HCT116 (cell line): Measurements from ENCODE around the gene SLC27A3. TPM values are rescaled to one million over a fixed set of nuclear protein-coding genes. Genes with fewer than 3 reads are reported as not detected.

ENCODE experiments used
- ATAC-seq: fragments of 200-7000 bp; cut with Tn5 transposase; 2 replicates; pipeline ENCODE4 v1.9.1; 2020; ENCODE audit warnings: mild to moderate bottlenecking, moderate library complexity
- BruUV-seq: library from RNA; stranded (reverse); fragments of 400-500 nt; replicated peaks from 2 replicates; lab custom pipeline; 2021; lab: Mats Ljungman, UMichigan
- CTCF ChIA-PET: fragments of 300-600 bp; sonication (Branson Sonifier 250); formaldehyde crosslinking; loops from one replicate; lab custom pipeline; 2021; ENCODE audit warnings: antibody characterized with exemption; lab: Charles Lee
- POLR2A ChIA-PET: fragments of 300-600, 350-600 bp; sonication (Branson Sonifier 250); formaldehyde crosslinking; loops from one replicate; lab custom pipeline; 2021; ENCODE audit warnings: antibody characterized with exemption; lab: Charles Lee
- RAD21 ChIA-PET, 2 experiments: fragments of 300-600 bp; sonication (Branson Sonifier 250); formaldehyde crosslinking; loops; one replicate each; lab custom pipeline; 2023; ENCODE audit warnings: low total read pairs in 2 of 2; ENCODE audit not compliant: uncharacterized antibody in 2 of 2, unreplicated experiment in 2 of 2, low non-redundant PET in 1 of 2; lab: Charles Lee
- DNase-seq: peaks from one replicate; pipeline ENCODE4 v3.0.0-alpha.2; 2010; ENCODE audit warnings: low read depth, low spot score
- H2AFZ ChIP-seq: fragments of 200-600 bp; shearing (Covaris generic), sonication (generic); 2 replicates; pipeline ENCODE4 v1.6.1; 2017; ENCODE audit warnings: low read depth, mixed run types, mixed read lengths, antibody characterized with exemption, low read length; ENCODE audit not compliant: poor library complexity, severe bottlenecking
- H3K27ac ChIP-seq: 2 replicates; pipeline ENCODE4 v1.5.1; 2012; ENCODE audit warnings: low read depth, low read length
- H3K27me3 ChIP-seq: fragments of 200-600 bp; sonication (generic); 2 replicates; pipeline ENCODE4 v1.6.1; 2016; ENCODE audit warnings: mixed run types, low read length, mixed read lengths; ENCODE audit not compliant: insufficient read depth
- H3K36me3 ChIP-seq, 2 experiments: fragments of 200-500 bp in 1 of 2; fragments of 200-600 bp in 1 of 2; sonication (Bioruptor generic) in 1 of 2; sonication (generic) in 1 of 2; 2 replicates each; pipeline versions ENCODE4 v1.5.1 to v1.6.1; 2014 to 2016; ENCODE audit warnings: low read length in 2 of 2, inconsistent platforms in 1 of 2, mixed read lengths in 1 of 2, mixed run types in 1 of 2; ENCODE audit not compliant: insufficient read depth in 2 of 2, control insufficient read depth in 1 of 2
- H3K4me1 ChIP-seq, 2 experiments: fragments of 200-600 bp in 1 of 2; sonication (generic) in 1 of 2; 2 replicates each; pipeline versions ENCODE4 v1.5.1 to v1.6.1; 2012 to 2017; ENCODE audit warnings: low read length in 2 of 2, inconsistent platforms in 1 of 2, mild to moderate bottlenecking in 1 of 2, mixed read lengths in 1 of 2, mixed run types in 1 of 2, moderate library complexity in 1 of 2; ENCODE audit not compliant: insufficient read depth in 2 of 2, control insufficient read depth in 1 of 2
- H3K4me2 ChIP-seq: fragments of 200-600 bp; sonication (generic); 2 replicates; pipeline ENCODE4 v1.6.1; 2017; ENCODE audit warnings: mixed run types, low read length, mixed read lengths
- H3K4me3 ChIP-seq, 2 experiments: fragments of 200-600 bp in 1 of 2; sonication (generic) in 1 of 2; replicated peaks in 1 of 2; 2 replicates each; pipeline ENCODE4 v1.5.1; 2011 to 2016; ENCODE audit warnings: low read length in 2 of 2, control low read depth in 1 of 2, low read depth in 1 of 2, mild to moderate bottlenecking in 1 of 2, mixed read lengths in 1 of 2, mixed run types in 1 of 2
- H3K79me2 ChIP-seq: fragments of 200-600 bp; sonication (generic); 2 replicates; pipeline ENCODE4 v1.6.1; 2017; ENCODE audit warnings: mild to moderate bottlenecking, mixed run types, low read length, moderate library complexity, mixed read lengths; ENCODE audit not compliant: insufficient read depth
- H3K9ac ChIP-seq: fragments of 200-600 bp; sonication (generic); 2 replicates; pipeline ENCODE4 v1.6.1; 2016; ENCODE audit warnings: low read length, mixed read lengths
- H3K9me2 ChIP-seq: fragments of 200-600 bp; sonication (generic), shearing (Covaris generic); 2 replicates; pipeline ENCODE4 v1.6.1; 2017; ENCODE audit warnings: mixed run types, mild to moderate bottlenecking, moderate library complexity; ENCODE audit not compliant: insufficient read depth
- H3K9me3 ChIP-seq, 2 experiments: fragments of 200-500 bp in 1 of 2; fragments of 200-600 bp in 1 of 2; sonication (Bioruptor generic) in 1 of 2; sonication (generic) in 1 of 2; 2 replicates each; pipeline ENCODE4 v1.6.1; 2014 to 2017; ENCODE audit warnings: low read length in 2 of 2, mixed read lengths in 2 of 2, inconsistent platforms in 1 of 2, low read depth in 1 of 2, mild to moderate bottlenecking in 1 of 2, mixed run types in 1 of 2, moderate library complexity in 1 of 2; ENCODE audit not compliant: control insufficient read depth in 1 of 2, insufficient read depth in 1 of 2
- H4K20me1 ChIP-seq: fragments of 200-600 bp; sonication (generic), shearing (Covaris generic); 2 replicates; pipeline ENCODE4 v1.6.1; 2017; ENCODE audit warnings: mixed run types, mild to moderate bottlenecking, moderate library complexity; ENCODE audit not compliant: insufficient read depth
- CBX3 ChIP-seq: IDR thresholded peaks from 2 replicates; pipeline ENCODE4 v1.6.1; 2012; ENCODE audit warnings: low read depth
- CEBPB ChIP-seq: IDR thresholded peaks from 2 replicates; pipeline ENCODE4 v1.6.1; 2012; ENCODE audit warnings: low read depth
- EGR1 ChIP-seq: IDR thresholded peaks from 2 replicates; pipeline ENCODE4 v1.6.1; 2012; ENCODE audit warnings: low read depth
- ELF1 ChIP-seq: IDR thresholded peaks from 2 replicates; pipeline ENCODE4 v1.6.1; 2012; ENCODE audit warnings: low read depth, borderline replicate concordance
- EZH2 ChIP-seq: fragments of 200-600 bp; sonication (generic); IDR thresholded peaks from 2 replicates; pipeline ENCODE4 v1.6.1; 2017; ENCODE audit warnings: antibody characterized with exemption, mixed run types
- FOSL1 ChIP-seq: IDR thresholded peaks from 2 replicates; pipeline ENCODE4 v1.6.1; 2012; ENCODE audit warnings: low read depth
- JUND ChIP-seq: IDR thresholded peaks from 2 replicates; pipeline ENCODE4 v1.6.1; 2012
- POLR2A ChIP-seq: IDR thresholded peaks from 2 replicates; pipeline ENCODE4 v1.7.0; 2011; ENCODE audit warnings: borderline replicate concordance; ENCODE audit not compliant: insufficient read depth, insufficient read length; ENCODE audit errors: extremely low read depth
- POLR2AphosphoS5 ChIP-seq: IDR thresholded peaks from 2 replicates; pipeline ENCODE4 v1.6.1; 2011; ENCODE audit warnings: mild to moderate bottlenecking, low read depth, low read length, moderate library complexity
- YY1 ChIP-seq: IDR thresholded peaks from 2 replicates; pipeline ENCODE4 v1.6.1; 2011; ENCODE audit warnings: low read length, low read depth, moderate library complexity, mild to moderate bottlenecking; ENCODE audit not compliant: insufficient replicate concordance; ENCODE audit errors: extremely low read depth
- ZFX ChIP-seq: fragments of 450-650 bp; IDR thresholded peaks from 2 replicates; pipeline ENCODE4 v1.6.1; 2017
- ZNF274 ChIP-seq: fragments of 200-500 bp; sonication (Bioruptor generic); IDR thresholded peaks from 2 replicates; pipeline ENCODE4 v1.6.1; 2014; ENCODE audit warnings: mild to moderate bottlenecking, low read depth, low read length, inconsistent platforms
- intact Hi-C: fragments of 100-400 bp; cut with micrococcal nuclease; formaldehyde crosslinking; loops from 2 replicates; pipeline ENCODE4 v1.10.0; 2022
- total RNA-seq: library from RNA; stranded (reverse); gene quantifications from one replicate; pipeline ENCODE4 v1.2.1, GENCODE V29; 2021; ENCODE audit not compliant: unreplicated experiment
- TF ChIP-seq, protein P1 (sequence below), 3 experiments: fragments of 200-600 bp in 1 of 3; sonication (generic) in 1 of 3; IDR thresholded peaks in 2 of 3; conservative IDR thresholded peaks in 1 of 3; 2 replicates each; pipeline ENCODE4 v1.5.1; 2012 to 2017; ENCODE audit warnings: low read depth in 2 of 3, low read length in 2 of 3, antibody characterized with exemption in 1 of 3, borderline replicate concordance in 1 of 3, control low read depth in 1 of 3, mild to moderate bottlenecking in 1 of 3, mixed read lengths in 1 of 3, mixed run types in 1 of 3, moderate library complexity in 1 of 3; ENCODE audit not compliant: insufficient read depth in 1 of 3
- TF ChIP-seq, protein P2 (sequence below): IDR thresholded peaks from 2 replicates; pipeline ENCODE4 v1.6.1; 2012
- TF ChIP-seq, protein P3 (sequence below): IDR thresholded peaks from 2 replicates; pipeline ENCODE4 v1.6.1; 2012

The SLC27A3 gene
- total RNA-seq, 1 experiment from 2014 or later = 14.3 TPM

DNA sequence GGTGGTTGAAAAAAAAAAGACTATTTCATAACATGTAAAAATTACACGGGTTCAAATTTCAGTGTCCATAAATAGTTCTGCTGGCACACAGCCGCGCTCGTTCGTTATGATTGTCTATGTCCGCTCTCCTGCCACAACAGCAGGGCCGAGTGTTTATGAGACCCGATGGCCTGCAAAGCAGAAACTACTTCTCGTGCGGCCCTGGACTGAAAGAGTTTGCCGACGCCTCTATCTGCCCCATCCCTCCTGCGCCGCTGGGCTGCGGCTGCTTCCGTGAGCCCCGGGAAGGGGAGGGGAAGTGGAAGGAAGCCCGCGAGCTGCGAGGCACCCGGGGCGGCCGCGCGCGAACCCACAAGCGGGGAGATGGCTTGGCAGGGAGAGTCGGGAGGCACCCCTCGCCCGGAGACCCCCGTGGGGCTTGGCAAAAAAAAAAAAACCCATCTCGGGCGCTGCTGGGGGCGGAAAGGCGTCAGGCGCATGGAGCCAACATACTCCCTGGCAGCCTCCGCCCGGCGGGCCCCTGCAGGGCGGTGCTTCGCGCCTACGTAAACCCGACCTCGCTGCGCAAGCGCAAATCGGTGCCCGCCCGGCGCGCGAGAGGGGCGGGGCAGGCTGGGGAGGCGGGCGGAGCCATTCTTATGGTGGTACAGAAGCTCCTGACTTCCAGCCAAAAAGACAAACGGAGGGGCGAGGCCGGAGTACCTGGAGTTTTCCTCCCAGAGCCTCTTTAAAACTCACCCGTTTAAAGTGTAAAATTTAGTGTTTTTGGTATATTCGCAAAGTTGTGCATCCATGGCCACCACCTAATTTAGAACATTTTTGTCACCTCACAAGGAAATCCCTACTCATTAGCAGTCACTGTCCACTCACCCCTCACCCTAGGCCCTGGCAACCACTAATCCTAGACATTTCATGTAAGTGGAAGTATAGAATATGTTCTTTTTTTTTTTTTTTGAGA lies 8.3 kb downstream of the SLC27A3 start (continued):
- TF ChIP-seq, protein P1, sequence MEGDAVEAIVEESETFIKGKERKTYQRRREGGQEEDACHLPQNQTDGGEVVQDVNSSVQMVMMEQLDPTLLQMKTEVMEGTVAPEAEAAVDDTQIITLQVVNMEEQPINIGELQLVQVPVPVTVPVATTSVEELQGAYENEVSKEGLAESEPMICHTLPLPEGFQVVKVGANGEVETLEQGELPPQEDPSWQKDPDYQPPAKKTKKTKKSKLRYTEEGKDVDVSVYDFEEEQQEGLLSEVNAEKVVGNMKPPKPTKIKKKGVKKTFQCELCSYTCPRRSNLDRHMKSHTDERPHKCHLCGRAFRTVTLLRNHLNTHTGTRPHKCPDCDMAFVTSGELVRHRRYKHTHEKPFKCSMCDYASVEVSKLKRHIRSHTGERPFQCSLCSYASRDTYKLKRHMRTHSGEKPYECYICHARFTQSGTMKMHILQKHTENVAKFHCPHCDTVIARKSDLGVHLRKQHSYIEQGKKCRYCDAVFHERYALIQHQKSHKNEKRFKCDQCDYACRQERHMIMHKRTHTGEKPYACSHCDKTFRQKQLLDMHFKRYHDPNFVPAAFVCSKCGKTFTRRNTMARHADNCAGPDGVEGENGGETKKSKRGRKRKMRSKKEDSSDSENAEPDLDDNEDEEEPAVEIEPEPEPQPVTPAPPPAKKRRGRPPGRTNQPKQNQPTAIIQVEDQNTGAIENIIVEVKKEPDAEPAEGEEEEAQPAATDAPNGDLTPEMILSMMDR (IDR thresholded peaks at IDR 0.05 in 2 of 3, conservative IDR thresholded peaks at IDR 0.05 in 1 of 3; ENCODE audit: borderline replicate concordance in 1 of 3, insufficient read depth in 1 of 3, low read depth in 2 of 3, low read length in 2 of 3) = 0 out of 6 replicates have a peak, but pooled peaks of 1 of the 3 experiments have one; percentile 3
- TF ChIP-seq FOSL1 (no peak), YY1 (peak; percentile 22), JUND (no peak), POLR2A (peak; percentile 89), CEBPB (no peak)

DNA sequence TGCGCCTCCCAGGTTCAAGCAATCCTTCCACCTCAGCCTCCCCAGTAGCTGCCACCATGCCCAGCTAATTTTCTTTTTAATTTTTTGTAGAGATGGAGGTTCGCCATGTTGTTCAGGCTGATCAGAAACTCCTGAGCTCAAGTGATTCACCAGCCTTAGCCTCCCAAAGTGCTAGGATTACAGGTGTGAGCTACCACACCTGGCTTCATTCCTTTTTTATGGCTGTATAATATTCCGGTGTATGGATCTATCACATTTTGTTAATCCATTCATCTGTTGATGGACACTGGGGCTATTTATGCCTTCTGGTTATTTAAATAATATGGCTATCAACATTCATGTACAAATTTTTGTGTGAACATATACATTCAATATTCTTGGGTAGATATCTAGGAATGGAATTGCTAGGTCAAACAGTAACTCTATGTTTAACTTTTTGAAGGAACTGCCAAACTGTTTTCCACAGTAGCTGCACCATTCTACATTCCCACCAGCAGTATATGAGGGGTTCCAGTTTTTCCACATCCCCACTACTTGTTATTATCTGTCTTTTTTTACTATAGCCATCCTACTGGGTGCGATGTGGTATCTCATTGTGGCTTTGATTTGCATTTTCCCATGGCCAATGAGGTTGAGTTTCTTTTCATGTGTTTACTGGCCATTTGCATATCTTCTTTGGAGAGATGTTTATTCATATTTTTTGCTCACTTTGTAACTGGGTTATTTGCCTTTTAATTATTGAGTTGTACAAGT lies 11.0 kb downstream of the SLC27A3 start:
- TF ChIP-seq CEBPB (no peak), POLR2AphosphoS5 (no peak), ELF1 (no peak), CBX3 (no peak), FOSL1 (no peak), EGR1 (no peak), ZNF274 (no peak), ZFX (no peak), YY1 (no peak), EZH2 (no peak)
- TF ChIP-seq, protein P2, sequence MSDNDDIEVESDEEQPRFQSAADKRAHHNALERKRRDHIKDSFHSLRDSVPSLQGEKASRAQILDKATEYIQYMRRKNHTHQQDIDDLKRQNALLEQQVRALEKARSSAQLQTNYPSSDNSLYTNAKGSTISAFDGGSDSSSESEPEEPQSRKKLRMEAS = no peak
- TF ChIP-seq, protein P3, sequence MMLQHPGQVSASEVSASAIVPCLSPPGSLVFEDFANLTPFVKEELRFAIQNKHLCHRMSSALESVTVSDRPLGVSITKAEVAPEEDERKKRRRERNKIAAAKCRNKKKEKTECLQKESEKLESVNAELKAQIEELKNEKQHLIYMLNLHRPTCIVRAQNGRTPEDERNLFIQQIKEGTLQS = no peak
- TF ChIP-seq, protein P1 (IDR thresholded peaks at IDR 0.05 in 2 of 3, conservative IDR thresholded peaks at IDR 0.05 in 1 of 3; ENCODE audit: borderline replicate concordance in 1 of 3, insufficient read depth in 1 of 3, low read depth in 2 of 3, low read length in 2 of 3) = no peak
- Histone ChIP-seq H3K36me3 (no peaks in the 10 kb centered on the region), H3K4me2 (no peak overlapping the region), H3K79me2 (no peaks in the 10 kb centered on the region), H3K4me1 (peaks cover 6 to 14% of the 10 kb centered on the region in 2 experiments), H3K9me3 (no peaks in the 10 kb centered on the region), H3K9me2 (no peaks in the 10 kb centered on the region), H4K20me1 (no peaks in the 10 kb centered on the region), H3K27ac (no peak overlapping the region), H3K4me3 (no peak overlapping the region), H3K27me3 (no peaks in the 10 kb centered on the region), H3K9ac (no peak overlapping the region), H2AFZ (no peak overlapping the region)
- DNase-seq = no peak
- ATAC-seq = no peak
- ChIA-PET CTCF (no interaction called here), RAD21 (no interaction called here), POLR2A (no interaction called here)
- BruUV-seq = no TSS peak
- intact Hi-C loops = no loop called here
